ENCODE results near the gene MYPOP.

Gene MYPOP
- 5.4 to 5.6 reads per million in 2 donors for total RNA-seq

DNA sequence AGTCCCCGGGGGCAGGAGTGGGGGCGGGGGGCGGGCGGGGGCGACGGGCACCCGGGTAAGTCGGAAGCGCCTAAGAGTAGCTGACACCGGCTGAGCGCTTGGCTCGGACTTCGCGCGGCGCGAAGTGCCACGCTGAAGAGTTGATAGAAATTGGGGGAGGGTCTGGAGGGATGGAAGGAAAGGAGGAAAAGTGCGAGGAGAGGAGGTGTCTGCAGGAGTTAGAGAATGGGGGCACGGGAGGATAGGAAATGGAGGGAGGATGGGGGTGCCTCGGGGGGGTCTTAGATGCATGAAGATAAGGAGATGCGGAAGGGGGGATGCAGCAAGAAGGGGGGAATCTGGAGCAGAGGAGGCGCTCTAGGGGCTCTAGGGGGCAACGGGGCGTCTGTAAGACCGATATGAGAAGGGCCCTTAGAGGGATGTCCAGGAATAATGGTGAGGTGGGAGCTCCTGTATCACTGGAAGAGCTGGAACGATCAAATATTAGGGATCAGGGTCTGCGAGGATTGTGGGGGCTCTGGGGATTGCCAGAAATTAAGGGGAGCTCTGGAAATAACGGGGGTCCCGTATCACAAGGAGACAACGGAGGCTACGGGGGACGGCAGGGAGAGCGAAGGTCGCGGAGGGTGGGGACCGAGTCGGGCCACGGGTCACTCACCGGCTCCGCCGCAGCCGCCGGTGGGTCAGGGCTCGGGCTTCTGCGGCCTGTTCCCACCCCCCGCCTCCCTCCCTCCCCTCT lies at the start of gene MYPOP:
Gene MYPOP, minus strand, starts transcription at position 702 of the 739 bp plus-strand sequence. CDS start 840 bp downstream, outside the sequence.
- DNase-seq, result no peak

- no peak for DNase-seq
Measured at GRCh38 chr19:45947926-45948325, 45.5 kb upstream of the MYPOP start.

- no peak for DNase-seq
Measured at GRCh38 chr19:45940515-45940805, 38.0 kb upstream of the MYPOP start.

GRCh38 chr19:45939792-45940514 lies 37.5 kb upstream of the MYPOP start:
- DNase-seq, result no peak

- DNase-seq, result no peak
Measured at GRCh38 chr19:45938733-45939319, 36.4 kb upstream of the MYPOP start.

DNA sequence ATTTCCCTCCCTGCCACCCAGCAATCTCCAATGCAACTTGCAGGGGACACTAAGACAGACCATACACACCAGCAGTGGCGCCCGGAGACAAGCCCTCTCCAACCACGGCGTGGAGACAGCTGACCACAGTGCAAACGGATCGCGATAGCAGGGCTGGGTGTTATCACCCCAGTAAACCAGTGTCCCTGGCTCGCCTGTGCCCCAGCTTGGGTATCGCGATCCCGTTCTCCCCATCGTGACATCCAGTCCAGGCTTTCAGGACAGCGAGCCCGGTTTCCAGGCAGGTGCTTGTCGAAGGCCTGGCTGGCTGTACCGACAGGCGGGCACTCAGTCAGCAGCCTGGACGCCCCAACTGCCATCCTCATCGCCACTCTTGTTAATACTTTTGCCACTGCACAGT lies 32.9 kb upstream of the MYPOP start:
- DNase-seq, result no peak

- no peak for DNase-seq
Measured at GRCh38 chr19:45934551-45935230, 32.3 kb upstream of the MYPOP start.

DNA sequence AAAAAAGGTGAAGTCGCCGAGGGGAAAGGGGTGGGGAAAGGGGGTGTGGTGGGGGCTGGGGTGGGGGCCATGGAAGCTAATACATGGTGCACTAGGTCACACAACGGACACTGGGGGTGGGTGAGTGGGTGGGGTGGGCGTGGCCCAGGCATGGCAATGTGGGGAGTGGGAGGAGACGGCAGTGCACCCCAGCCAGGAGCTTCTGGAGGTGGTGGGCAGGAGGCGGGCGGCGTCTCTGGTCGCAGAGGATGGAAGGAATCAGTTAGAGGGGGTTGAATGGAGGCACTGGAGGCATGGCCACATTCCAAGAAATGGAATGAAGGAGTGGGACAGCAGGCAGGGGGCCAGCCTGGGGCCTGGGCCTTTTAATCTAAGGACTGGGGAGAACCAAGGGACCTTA lies 31.3 kb upstream of the MYPOP start:
- DNase-seq, result no peak

- no peak for DNase-seq
Measured at GRCh38 chr19:45931055-45931454, 28.6 kb upstream of the MYPOP start.

- no peak for DNase-seq
Measured at GRCh38 chr19:45929247-45929646, 26.8 kb upstream of the MYPOP start.

GRCh38 chr19:45927565-45928261 lies 25.3 kb upstream of the MYPOP start:
- no peak for DNase-seq

DNA sequence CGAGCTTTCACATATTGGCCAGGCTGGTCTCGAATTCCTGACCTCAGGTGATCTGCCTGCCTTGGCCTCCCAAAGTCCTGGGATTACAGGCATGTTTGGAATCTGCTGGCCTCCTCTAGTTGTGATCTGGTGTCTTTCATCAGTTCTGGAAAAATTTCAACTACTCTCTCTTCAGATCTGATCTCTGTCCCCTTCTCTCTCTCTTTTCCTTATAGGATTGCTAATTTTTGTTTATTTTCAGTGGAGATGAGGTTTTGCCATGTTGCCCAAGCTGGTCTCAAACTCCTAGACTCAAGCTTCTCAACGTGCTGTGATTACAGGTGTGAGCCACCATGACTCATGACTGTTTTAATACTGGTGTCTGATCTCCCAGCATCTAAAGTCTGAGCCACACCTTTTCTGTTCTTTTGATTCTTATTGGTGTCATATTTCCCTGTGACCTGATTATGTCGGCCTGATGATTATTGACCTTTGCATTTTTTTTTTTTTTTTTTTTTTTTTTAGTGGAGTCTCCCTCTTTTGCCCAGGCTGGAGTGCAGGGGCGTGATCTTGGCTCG lies 22.6 kb upstream of the MYPOP start:
- DNase-seq, result no peak

DNA sequence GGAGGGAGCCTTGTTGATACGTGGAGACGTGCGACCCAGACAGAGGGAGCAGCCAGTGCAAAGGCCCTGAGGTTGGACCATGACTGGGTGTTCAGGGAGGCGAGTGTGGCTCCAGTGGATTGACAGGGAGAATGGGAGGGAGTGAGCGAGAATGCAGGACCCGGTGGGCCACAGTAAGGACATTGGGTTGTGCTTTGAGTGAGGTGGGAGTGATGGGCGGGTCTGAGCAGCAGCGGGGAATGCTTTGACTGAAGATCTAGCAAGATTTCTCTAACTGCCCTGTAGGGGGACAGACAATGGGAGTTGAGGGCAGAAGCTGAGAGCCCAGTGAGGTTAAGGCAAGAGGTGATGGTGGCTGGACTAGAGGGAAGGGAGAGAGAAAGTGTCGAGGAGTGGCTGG lies 19.9 kb upstream of the MYPOP start:
- no peak for DNase-seq

GRCh38 chr19:45920458-45920857 lies 18.0 kb upstream of the MYPOP start:
- DNase-seq, result no peak

- no peak for DNase-seq
Measured at GRCh38 chr19:45919678-45920077, 17.3 kb upstream of the MYPOP start.

GRCh38 chr19:45918721-45919120 lies 16.3 kb upstream of the MYPOP start:
- no peak for DNase-seq

DNA sequence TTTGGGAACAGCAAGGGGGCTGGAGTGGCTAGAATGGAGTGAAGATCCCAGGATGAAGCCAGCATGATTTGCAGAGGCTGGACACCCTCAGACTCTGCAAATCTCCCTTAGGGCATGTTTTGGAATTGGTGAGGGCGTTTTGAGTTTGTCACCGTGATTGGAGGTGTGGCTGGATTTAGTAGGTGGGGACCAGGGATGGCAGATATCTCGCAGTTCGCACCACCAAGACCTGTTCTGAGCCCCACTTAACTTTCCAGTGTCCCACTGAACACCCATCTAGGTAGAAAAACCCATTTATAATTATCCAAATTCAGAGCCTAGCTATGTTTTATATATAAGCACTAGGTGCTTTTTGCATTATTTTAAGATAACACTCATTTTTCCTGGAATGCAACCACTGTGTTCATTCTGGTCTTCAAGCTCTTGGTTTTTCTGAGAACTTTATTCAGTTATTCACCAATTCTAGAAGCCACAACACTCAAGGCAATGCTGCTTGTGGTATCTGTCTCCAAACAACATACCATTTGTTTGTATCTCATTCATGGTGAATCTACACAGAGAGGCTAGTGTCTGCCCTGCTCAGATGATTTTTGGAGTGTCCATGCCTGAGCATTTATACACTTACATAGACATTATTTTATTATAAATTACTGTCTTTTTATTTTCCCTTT lies 15.1 kb upstream of the MYPOP start:
- no peak for DNase-seq

DNA sequence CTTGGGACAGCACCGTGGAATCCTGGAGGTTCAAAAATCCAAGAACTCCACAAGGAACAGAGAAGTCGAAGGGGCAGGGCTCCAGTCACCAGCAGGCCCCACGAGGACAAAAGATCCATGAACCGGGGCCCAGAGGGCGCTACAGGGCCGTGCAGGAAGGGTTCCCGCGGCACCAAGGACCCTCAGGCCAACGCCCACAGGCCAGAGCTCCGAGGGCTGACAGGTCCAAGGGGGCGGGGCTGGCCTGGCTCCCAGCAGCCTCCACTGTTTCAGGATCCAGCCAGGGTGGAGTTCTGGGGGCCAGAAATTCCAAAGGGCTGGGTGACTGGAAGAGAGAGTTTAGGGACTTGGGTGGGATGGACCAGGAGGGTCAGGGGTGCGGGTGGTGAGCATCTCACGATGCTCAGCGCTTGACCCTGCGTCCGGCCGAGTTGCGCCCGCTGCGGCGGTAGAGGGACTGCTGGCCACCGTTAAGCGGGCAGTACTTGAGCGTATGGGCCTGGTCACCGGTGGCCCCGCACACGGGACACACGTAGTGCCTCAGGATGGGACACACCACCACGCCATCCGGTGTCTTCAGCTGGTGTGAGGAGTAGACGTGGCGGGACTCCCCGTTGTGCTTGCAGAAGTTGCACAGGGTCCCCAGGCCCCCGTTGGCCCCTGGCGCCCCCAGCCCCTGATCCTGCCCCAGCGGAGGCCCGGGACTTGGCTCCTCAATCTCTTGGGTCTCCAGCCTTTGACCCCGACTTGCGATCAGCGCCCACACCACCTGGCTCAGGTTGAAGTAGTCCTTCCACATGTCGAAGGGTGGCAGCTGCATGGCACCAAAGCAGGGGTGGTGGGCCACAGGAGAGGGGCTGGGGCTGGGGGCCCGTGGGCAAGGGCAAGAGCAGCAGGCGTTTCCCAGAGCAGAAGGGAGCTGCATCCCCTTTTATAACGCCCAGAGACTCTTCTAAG lies 11.7 kb upstream of the MYPOP start, which contains the start of gene NANOS2:
Gene NANOS2, minus strand, starts transcription at position 905 of the 957 bp plus-strand sequence. Its CDS starts 85 bp downstream, at position 820.
- no peak for DNase-seq

DNA sequence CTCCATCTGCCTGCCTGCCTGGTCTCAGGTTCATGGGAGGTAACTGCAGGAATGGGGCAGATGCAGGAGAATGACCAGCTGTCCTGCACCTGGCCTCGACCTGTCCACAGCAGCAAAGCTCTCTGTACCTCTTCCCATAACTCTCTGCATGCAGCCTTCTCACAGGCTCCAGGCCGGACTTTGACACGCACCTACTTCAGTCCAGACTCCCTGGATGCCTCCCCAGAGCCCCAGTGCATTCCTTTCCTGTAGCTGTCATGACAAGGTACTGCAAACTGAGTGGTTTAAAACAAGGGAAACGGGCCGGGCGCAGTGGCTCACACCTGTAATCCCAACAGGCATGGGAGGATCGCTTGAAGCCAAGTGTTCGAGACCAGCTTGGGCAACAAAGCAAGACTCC lies 8.9 kb upstream of the MYPOP start:
- no peak for DNase-seq

GRCh38 chr19:45908956-45909355 lies 6.5 kb upstream of the MYPOP start:
- DNase-seq, result no peak

GRCh38 chr19:45906221-45906620 lies 3.8 kb upstream of the MYPOP start:
- DNase-seq, result no peak
